ENCODE results near the gene PTDSS2. TPM values are rescaled to one million over a fixed set of nuclear protein-coding genes. Genes with fewer than 3 reads are reported as not detected.

Gene PTDSS2
- total and polyA plus RNA-seq, 7 donors = 11.8 to 26.0 (median 19.6) TPM

- no peaks in the 10 kb centered on the region for H3K9me3 ChIP-seq
- intact Hi-C loops (cut with DNase I) = no loop called here
- peak overlapping the region; percentile 15 for H3K27ac ChIP-seq
- peak; percentile 2 to 16 (median 10) for ATAC-seq
- peaks cover 0 to 23% of the 10 kb centered on the region in 2 donors for H3K36me3 ChIP-seq (ENCODE audit: insufficient read depth in 1 of 2, low read depth in 1 of 2)
- H3K4me3 ChIP-seq = peak overlapping the region; percentile 15
- DNase-seq = peak in 1 of 2 donors; percentile 57
- TF ChIP-seq, protein P1, sequence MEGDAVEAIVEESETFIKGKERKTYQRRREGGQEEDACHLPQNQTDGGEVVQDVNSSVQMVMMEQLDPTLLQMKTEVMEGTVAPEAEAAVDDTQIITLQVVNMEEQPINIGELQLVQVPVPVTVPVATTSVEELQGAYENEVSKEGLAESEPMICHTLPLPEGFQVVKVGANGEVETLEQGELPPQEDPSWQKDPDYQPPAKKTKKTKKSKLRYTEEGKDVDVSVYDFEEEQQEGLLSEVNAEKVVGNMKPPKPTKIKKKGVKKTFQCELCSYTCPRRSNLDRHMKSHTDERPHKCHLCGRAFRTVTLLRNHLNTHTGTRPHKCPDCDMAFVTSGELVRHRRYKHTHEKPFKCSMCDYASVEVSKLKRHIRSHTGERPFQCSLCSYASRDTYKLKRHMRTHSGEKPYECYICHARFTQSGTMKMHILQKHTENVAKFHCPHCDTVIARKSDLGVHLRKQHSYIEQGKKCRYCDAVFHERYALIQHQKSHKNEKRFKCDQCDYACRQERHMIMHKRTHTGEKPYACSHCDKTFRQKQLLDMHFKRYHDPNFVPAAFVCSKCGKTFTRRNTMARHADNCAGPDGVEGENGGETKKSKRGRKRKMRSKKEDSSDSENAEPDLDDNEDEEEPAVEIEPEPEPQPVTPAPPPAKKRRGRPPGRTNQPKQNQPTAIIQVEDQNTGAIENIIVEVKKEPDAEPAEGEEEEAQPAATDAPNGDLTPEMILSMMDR (IDR thresholded peaks at IDR 0.05) = no peak
- no peaks in the 10 kb centered on the region for H3K27me3 ChIP-seq (ENCODE audit: insufficient read depth in 3 of 3, low read length in 2 of 3)
- H3K4me1 ChIP-seq = peaks cover 15% of the 10 kb centered on the region
- WGBS, 3 donors = 62 to 68% (median 64%) methylated on average over 29 to 30 of the region's 30 CpGs
Measured at GRCh38 chr11:528166-528814, 78.2 kb downstream of the PTDSS2 start.

DNA sequence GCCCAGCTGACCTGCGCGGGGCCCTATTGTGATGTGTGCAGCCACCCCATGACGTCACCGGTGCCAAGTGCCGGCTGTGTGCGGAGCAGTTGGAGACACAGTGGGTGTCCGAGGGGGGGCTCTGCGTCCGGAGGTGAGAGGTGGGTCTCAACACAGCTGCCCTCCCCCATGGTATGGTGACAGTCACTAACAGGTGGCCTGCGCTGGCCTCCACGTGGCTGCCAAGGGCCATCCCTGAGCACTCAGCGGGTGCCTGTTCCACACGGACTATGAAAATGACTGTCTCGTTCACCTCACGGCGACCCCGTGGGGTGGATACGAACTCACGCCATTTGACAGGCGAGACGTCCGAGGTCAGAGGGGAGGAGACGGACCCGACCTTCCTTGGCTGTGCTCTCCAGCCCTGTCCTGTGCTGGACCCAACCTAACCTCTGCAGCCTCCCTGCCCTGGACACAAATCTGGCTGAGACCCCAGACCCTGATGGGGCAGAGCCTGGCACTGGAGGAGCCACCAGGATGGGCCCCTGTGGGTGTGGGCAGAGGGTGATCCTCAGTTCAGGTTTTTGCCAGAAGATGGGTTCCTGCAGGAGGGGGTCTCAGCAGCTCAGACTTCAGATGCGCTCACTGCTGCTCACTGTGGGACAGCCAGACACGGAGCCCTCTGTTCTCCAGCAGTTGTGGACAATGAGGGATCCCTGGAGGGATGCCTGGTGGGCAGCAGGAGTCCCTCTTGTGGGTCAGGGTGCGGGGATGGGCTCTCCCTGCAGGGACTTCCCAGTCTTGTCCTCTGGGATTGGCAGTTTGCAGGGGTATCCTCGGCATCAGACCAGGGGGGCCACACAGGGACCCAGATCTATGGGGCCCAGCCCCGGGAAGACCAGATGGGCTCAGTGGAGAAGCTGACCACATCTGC, 79.0 kb downstream of the PTDSS2 start:
- WGBS, 3 donors = 22 to 42% (median 30%) methylated on average over 28 to 29 of the region's 29 CpGs
- H3K27ac ChIP-seq = peak overlapping the region; percentile 15
- intact Hi-C loops (cut with DNase I) = no loop called here
- H3K36me3 ChIP-seq (ENCODE audit: insufficient read depth in 1 of 2, low read depth in 1 of 2) = peaks cover 0 to 29% of the 10 kb centered on the region in 2 donors
- peak overlapping the region; percentile 15 for H3K4me3 ChIP-seq
- TF ChIP-seq, protein P1 (IDR thresholded peaks at IDR 0.05) = no peak
- H3K4me1 ChIP-seq = peaks cover 23% of the 10 kb centered on the region
- no peaks in the 10 kb centered on the region for H3K27me3 ChIP-seq (ENCODE audit: insufficient read depth in 3 of 3, low read length in 2 of 3)
- H3K9me3 ChIP-seq = no peaks in the 10 kb centered on the region
- DNase-seq = peak in 1 of 2 donors; percentile 62
- ATAC-seq = peak; percentile 59 to 79 (median 74)

DNA sequence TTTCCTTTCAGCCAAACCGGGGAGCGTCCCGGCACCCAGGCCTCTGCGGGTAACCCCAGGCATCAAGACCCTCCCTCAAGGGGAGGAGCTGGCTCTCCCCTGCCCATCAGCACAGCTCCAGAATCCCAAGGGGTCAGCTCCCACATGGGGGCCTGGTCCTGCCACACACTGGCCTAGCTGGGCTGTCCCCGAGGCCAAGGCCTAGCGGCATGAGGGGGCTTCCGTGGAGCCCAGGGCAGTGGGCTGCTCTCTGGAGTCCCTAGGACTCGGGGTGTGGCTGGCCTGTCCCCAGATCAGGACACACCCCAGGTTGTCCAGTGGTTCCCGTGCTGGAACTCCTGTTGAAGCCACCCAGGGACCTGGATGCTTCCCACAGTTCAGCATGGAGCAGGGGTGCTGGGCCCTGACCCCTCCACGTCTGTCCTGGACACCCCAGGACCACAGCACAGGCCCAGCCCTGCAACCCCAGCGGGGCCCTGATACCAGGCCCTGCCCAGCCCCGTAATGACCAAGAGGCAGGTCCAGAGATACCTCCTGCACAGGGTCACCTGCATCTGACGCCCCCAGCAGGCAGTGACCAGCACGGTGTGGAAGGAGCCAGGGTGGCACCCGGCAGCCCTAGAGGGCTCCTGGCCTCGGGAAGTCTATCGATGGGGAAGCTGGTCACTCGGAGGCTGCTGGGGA, 79.8 kb downstream of the PTDSS2 start:
- WGBS, 3 donors = 82 to 83% (median 83%) methylated on average over 18 of the region's 18 CpGs
- DNase-seq (peak in 1 of 2 donors; percentile 49), ATAC-seq (no peak)
- Histone ChIP-seq H3K27ac (no peak overlapping the region), H3K36me3 (ENCODE audit: insufficient read depth in 1 of 2, low read depth in 1 of 2) (peaks cover 0 to 29% of the 10 kb centered on the region in 2 donors), H3K4me3 (no peak overlapping the region), H3K9me3 (no peaks in the 10 kb centered on the region), H3K27me3 (ENCODE audit: insufficient read depth in 3 of 3, low read length in 2 of 3) (no peaks in the 10 kb centered on the region), H3K4me1 (peaks cover 28% of the 10 kb centered on the region)
- TF ChIP-seq, protein P1 (IDR thresholded peaks at IDR 0.05) = no peak
- intact Hi-C loops (cut with DNase I) = no loop called here

GRCh38 chr11:530960-531831, 81.1 kb downstream of the PTDSS2 start:
- Histone ChIP-seq H3K4me1 (peaks cover 32% of the 10 kb centered on the region), H3K36me3 (ENCODE audit: insufficient read depth in 1 of 2, low read depth in 1 of 2) (peaks cover 0 to 29% of the 10 kb centered on the region in 2 donors), H3K4me3 (no peak overlapping the region), H3K27ac (no peak overlapping the region), H3K27me3 (ENCODE audit: insufficient read depth in 3 of 3, low read length in 2 of 3) (no peaks in the 10 kb centered on the region), H3K9me3 (no peaks in the 10 kb centered on the region)
- 83 to 88% (median 86%) methylated on average over 23 to 28 of the region's 28 CpGs for WGBS, 3 donors
- ATAC-seq = no peak
- intact Hi-C loops (cut with DNase I) = no loop called here
- TF ChIP-seq, protein P1 (IDR thresholded peaks at IDR 0.05) = no peak
- no peak for DNase-seq

Measured in psoas muscle (tissue), 8 donors.